C4-2B (cell line): Measurements from ENCODE around the gene B3GALT6.

Source experiments
- ZFX ChIP-seq: fragments of 450-650 bp; IDR thresholded peaks from 2 replicates; pipeline ENCODE4 v1.6.1; 2017
- TF ChIP-seq, protein P1 (sequence below): fragments of 450-650 bp; conservative IDR thresholded peaks from 2 replicates; pipeline ENCODE4 v1.5.1; 2017; ENCODE audit warnings: mild to moderate bottlenecking

- TF ChIP-seq, protein P1, sequence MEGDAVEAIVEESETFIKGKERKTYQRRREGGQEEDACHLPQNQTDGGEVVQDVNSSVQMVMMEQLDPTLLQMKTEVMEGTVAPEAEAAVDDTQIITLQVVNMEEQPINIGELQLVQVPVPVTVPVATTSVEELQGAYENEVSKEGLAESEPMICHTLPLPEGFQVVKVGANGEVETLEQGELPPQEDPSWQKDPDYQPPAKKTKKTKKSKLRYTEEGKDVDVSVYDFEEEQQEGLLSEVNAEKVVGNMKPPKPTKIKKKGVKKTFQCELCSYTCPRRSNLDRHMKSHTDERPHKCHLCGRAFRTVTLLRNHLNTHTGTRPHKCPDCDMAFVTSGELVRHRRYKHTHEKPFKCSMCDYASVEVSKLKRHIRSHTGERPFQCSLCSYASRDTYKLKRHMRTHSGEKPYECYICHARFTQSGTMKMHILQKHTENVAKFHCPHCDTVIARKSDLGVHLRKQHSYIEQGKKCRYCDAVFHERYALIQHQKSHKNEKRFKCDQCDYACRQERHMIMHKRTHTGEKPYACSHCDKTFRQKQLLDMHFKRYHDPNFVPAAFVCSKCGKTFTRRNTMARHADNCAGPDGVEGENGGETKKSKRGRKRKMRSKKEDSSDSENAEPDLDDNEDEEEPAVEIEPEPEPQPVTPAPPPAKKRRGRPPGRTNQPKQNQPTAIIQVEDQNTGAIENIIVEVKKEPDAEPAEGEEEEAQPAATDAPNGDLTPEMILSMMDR = no peak
- TF ChIP-seq ZFX = no peak
Observed at GRCh38 chr1:1228187-1228586, 3.9 kb upstream of the B3GALT6 start.
